Tibial artery (tissue), 4 donors: Measurements from ENCODE around the gene AMPD3.

Source experiments
- DNase-seq, 2 donors: peaks; one replicate each; pipeline ENCODE4 v3.0.0-alpha.2; 2019
- H3K27ac ChIP-seq, 2 donors: fragments of 200-600 bp; sonication (generic) in 1 of 2; 1 replicate in 1 of 2; 2 replicates in 1 of 2; pipeline ENCODE4 v1.5.1; 2018 to 2019; ENCODE audit warnings: mild to moderate bottlenecking in 1 of 2
- H3K27me3 ChIP-seq, 2 donors: fragments of 200-600 bp; sonication (generic) in 1 of 2; one replicate each; pipeline versions ENCODE4 v1.5.1 to v1.6.0; 2016 to 2019
- H3K36me3 ChIP-seq, 3 donors: fragments of 200-600 bp; sonication (generic) in 2 of 3; one replicate each; pipeline ENCODE4 v1.5.1; 2016 to 2019; ENCODE audit warnings: mild to moderate bottlenecking in 2 of 3
- H3K4me1 ChIP-seq, 4 donors: fragments of 200-600 bp; sonication (generic) in 2 of 4; 1 replicate in 3 of 4; 2 replicates in 1 of 4; pipeline ENCODE4 v1.5.1; 2016 to 2019
- H3K4me3 ChIP-seq, 2 donors: fragments of 200-600 bp; sonication (generic) in 1 of 2; 1 replicate in 1 of 2; 2 replicates in 1 of 2; pipeline ENCODE4 v1.5.1; 2018 to 2019; ENCODE audit warnings: mild to moderate bottlenecking in 2 of 2
- H3K9me3 ChIP-seq, 3 donors: fragments of 200-600 bp; sonication (generic) in 1 of 3; one replicate each; pipeline ENCODE4 v1.5.1; 2016 to 2019
- intact Hi-C: fragments of 100-400 bp; cut with DNase I; formaldehyde crosslinking; loops from one replicate; pipeline ENCODE4 v1.15.0; 2023; ENCODE audit warnings: low total_unique reads
- TF ChIP-seq, protein P1 (sequence below), 2 experiments: fragments of 200-600 bp in 1 of 2; fragments of 450-650 bp in 1 of 2; IDR thresholded peaks; one replicate each; pipeline ENCODE4 v1.5.1; 2017 to 2019; ENCODE audit warnings: antibody characterized with exemption in 2 of 2, mild to moderate bottlenecking in 1 of 2, moderate library complexity in 1 of 2

AMPD3 gene

DNA sequence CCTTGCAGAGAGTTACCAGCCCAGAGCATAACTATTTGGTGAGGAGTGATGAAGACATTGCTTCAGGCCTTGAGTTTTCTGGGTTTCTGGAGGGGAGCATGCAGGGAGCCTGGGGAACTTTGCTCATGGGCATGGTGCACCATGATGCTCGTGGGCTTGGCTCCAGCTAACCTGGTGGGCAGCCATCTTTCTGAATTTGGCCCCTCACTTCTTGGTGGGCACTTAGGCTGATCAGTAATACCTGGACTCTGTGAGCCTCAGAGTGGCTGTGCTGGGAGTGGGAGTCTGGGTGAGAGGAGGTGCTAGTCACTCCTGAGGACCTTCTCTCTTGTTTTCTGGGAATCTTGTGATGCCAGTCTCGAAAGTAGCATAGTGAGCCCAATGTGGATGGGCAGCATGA is 30.6 kb downstream of the AMPD3 start:
- peaks cover 0 to 6% (median 0%) of the 10 kb centered on the region in 3 donors for H3K36me3 ChIP-seq

DNA sequence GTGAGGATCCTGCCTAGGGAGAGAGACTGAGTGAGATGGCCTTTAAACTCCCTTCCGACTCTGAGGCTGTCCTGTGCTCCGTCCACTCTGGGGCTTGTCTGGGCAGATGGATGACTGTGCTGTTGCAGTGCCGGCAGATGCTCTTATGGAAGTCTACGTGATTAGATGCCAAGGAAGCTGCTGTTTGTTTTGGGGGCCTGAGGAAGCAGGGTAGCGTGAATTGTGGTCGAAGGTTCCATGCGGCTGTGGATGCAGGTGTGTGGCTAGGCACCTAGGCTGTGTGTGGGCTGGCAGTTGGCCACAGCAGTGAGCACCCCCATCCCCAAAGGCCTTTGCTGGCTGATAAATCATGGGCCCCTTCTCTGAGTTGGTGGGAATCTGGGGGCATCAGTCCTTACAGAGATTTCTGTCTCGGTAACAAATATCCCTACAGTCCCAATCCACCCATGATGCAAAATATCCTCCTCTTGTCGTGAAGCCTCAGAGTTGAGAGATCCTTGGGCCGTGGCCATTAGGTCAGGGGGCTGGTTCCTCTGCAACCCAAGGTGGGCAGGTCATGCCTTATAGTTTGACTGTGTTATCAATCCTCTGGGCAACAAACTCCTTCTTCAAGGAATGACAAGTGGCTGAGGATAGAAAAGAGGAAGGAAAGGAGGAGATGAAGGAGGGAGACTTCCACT is 31.2 kb downstream of the AMPD3 start:
- TF ChIP-seq, protein P1, sequence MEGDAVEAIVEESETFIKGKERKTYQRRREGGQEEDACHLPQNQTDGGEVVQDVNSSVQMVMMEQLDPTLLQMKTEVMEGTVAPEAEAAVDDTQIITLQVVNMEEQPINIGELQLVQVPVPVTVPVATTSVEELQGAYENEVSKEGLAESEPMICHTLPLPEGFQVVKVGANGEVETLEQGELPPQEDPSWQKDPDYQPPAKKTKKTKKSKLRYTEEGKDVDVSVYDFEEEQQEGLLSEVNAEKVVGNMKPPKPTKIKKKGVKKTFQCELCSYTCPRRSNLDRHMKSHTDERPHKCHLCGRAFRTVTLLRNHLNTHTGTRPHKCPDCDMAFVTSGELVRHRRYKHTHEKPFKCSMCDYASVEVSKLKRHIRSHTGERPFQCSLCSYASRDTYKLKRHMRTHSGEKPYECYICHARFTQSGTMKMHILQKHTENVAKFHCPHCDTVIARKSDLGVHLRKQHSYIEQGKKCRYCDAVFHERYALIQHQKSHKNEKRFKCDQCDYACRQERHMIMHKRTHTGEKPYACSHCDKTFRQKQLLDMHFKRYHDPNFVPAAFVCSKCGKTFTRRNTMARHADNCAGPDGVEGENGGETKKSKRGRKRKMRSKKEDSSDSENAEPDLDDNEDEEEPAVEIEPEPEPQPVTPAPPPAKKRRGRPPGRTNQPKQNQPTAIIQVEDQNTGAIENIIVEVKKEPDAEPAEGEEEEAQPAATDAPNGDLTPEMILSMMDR (IDR thresholded peaks at IDR 0.05), result no peak
- Histone ChIP-seq H3K27ac (no peak overlapping the region), H3K4me3 (no peak overlapping the region), H3K36me3 (peaks cover 0 to 6% (median 0%) of the 10 kb centered on the region in 3 donors), H3K27me3 (no peaks in the 10 kb centered on the region), H3K4me1 (peaks cover 0 to 13% (median 11%) of the 10 kb centered on the region in 4 donors), H3K9me3 (no peaks in the 10 kb centered on the region)
- intact Hi-C loops, result no loop called here
- DNase-seq, result peak in 1 of 2 donors; percentile 44

More for the DNA sequence above, 30.6 kb downstream of the AMPD3 start:
- TF ChIP-seq, protein P1 (IDR thresholded peaks at IDR 0.05), result no peak
- H3K4me3 ChIP-seq, result no peak overlapping the region
- H3K27me3 ChIP-seq, result no peaks in the 10 kb centered on the region
- H3K27ac ChIP-seq, result no peak overlapping the region
- H3K9me3 ChIP-seq, result no peaks in the 10 kb centered on the region
- H3K4me1 ChIP-seq, result peaks cover 0 to 7% (median 5%) of the 10 kb centered on the region in 4 donors
- DNase-seq, result peak in 1 of 2 donors; percentile 51
- intact Hi-C loops, result no loop called here

DNA sequence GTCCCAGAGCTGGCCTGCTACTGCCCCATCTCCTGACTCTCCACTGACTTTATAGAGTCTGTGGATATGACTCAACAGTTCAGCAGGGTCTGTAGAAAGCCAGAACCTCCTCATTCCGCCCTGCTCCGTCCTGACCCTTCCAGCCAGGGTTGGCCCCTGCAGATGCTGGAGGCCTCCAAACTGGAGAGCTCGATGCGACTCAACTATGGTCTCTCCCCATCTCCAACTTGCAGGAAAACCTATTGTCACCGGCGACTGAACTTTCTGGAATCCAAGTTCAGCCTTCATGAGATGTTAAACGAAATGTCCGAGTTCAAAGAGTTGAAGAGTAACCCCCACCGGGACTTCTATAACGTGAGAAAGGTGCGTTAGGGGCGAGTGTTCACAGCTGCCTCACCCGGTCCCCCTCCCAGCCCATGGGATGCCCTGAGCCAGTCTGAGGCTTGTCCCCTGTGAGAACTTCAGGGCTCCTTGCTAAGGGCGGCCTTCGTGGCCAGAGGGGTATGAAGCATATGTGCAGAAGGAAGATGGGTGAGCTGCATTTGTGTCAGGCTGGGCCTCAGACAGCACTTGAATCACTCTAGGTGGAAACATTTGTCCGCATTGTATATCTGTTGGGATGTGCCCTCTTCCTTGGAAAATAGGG is 32.1 kb downstream of the AMPD3 start:
- H3K4me1 ChIP-seq, result peaks cover 0 to 15% (median 13%) of the 10 kb centered on the region in 4 donors
- H3K27ac ChIP-seq, result no peak overlapping the region
- H3K36me3 ChIP-seq, result peaks cover 0 to 6% (median 0%) of the 10 kb centered on the region in 3 donors
- no peaks in the 10 kb centered on the region for H3K27me3 ChIP-seq
- peak; percentile 7 to 43 for DNase-seq
- TF ChIP-seq, protein P1 (IDR thresholded peaks at IDR 0.05), result no peak
- intact Hi-C loops, result no loop called here
- H3K4me3 ChIP-seq, result no peak overlapping the region
- H3K9me3 ChIP-seq, result no peaks in the 10 kb centered on the region

DNA sequence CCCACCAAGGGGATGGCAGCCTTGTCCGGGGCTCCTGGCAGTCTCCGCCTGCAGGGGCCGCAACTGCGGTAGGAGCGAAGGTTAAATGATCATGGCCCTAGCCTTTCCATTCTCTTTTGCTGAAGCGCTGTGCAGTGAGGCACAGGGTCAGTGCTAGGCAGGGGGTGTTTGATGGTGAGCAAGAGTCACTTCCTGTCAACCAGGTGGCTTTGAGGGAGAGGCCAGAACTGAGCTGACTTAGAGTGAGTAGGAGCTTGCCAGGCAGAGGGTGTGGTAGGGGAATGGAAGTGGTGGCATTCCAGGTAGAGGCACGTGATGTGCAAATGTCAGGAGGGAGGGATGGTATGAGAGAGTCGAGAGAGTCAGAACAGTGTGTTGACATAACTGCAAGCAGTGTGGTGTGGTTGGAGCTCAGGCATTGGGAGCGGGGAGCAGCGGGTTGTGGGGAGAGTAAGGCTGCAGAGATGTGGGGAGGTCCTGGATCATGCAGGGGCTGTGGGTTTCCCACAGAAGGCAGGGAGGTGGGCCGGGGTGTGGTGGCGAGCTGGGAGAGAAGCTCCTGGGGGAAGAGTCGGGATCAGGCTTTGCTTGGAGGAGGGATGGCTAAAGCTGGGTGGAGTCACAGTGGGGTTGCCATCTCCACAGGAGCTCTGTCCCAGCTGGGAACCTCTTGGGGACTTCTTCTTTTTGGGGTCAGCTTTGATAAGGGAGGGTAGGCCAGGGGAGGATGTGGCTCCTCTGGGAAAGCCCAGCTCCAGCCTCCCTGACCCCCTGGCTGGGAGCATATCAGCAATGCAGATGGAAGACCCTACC is 33.3 kb downstream of the AMPD3 start:
- intact Hi-C loops, result no loop called here
- H3K27ac ChIP-seq, result no peak overlapping the region
- DNase-seq, result peak in 1 of 2 donors; percentile 60

More for the DNA sequence above, 33.3 kb downstream of the AMPD3 start:
- H3K4me1 ChIP-seq, result peaks cover 0 to 15% (median 13%) of the 10 kb centered on the region in 4 donors
- H3K9me3 ChIP-seq, result no peaks in the 10 kb centered on the region
- TF ChIP-seq, protein P1 (IDR thresholded peaks at IDR 0.05), result no peak
- H3K36me3 ChIP-seq, result peaks cover 0 to 6% (median 0%) of the 10 kb centered on the region in 3 donors
- H3K27me3 ChIP-seq, result no peaks in the 10 kb centered on the region
- H3K4me3 ChIP-seq, result no peak overlapping the region
